GM21360 (cell line): ENCODE data around the gene ZNF454.

Source experiments
- ATAC-seq: cut with Tn5 transposase; IDR thresholded peaks from one replicate; pipeline ENCODE4 v1.9.1; 2021; ENCODE audit warnings: mild to moderate bottlenecking, moderate library complexity; ENCODE audit not compliant: unreplicated experiment

Gene ZNF454

DNA sequence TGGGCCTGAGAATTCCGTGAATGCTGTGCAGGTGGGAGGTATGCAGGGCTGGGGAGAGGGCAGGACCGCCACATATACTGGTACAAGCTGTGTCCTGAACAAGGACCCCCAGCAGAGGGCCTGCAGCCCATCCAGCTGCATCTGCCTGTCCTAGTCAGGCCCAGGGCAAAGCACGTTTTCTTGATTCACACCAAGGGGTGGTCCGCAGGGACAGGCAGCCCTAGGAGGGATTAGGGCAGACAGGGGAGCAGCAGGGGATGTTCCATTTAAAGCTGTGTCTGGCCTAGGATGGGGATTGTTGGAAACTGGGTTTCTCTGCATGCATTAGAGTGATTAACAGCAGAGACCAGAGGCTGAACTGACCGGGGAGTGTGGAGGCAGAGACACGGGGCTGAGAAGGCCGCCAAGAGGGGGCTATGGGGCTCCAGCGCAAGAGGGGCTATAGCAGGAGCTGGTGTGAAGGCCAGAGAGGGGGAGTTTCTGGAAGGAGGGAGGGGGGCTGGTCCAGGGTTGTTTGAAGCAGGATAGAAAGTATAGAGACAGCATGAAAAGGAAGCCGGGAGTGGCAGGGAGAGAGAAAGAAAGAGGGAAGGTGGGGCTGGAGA, 51.4 kb downstream of the ZNF454 start:
- no peak for ATAC-seq

DNA sequence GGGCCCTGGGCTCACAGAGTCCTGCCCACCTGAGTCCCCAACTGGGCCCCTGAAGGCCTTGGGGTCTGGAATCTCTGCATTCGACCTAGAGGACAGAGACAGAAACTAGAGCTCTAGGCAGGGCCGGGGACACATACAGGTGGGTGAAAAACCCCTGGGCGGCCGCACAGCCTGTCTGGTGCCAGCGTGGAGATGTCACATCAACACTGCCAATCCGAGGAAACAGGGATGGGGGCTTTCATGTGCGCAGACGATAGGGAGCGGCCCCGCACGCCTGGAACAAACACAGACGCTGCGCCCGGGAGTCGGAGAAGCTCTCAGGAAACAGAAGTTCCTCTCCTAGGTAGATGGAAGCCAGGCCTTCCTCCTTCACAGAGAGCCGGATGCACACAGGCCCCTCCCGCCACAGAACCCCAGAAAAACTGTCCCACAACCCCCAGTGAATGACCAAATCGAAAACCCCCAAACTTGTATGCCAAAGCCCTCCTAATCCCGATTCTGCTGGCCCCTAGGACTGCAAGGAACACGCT, 52.3 kb downstream of the ZNF454 start:
- ATAC-seq = no peak

DNA sequence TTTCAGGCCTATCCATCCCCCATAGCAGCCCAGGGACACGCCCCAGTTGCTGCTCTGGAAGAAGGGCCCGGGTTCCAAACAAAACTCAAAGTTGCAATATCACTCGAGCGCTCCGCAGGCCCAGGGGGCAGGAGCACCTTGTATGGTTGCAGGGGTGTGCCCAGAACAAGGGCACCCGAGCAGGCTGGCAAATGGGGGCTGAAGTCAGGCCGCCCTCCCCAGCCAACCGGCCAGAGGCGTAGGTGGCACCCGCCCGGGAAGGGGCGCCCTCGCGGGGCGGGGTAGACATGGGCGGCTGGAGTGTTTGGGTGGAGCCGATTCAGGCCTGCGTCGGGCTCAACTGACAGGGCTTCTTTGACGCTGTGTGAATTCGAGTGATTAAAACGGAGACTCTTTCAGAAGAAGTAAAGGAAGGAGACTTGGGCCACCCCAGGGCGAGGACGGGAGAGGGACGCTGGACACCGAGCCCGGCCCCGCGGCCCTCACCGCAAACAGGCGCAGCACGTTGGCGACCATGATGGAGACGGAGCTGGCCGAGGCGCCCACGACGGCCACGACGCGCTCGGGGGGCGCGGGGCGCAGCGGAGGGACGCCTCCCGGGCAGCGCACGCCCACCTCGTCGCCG, 53.1 kb downstream of the ZNF454 start:
- no peak for ATAC-seq

DNA sequence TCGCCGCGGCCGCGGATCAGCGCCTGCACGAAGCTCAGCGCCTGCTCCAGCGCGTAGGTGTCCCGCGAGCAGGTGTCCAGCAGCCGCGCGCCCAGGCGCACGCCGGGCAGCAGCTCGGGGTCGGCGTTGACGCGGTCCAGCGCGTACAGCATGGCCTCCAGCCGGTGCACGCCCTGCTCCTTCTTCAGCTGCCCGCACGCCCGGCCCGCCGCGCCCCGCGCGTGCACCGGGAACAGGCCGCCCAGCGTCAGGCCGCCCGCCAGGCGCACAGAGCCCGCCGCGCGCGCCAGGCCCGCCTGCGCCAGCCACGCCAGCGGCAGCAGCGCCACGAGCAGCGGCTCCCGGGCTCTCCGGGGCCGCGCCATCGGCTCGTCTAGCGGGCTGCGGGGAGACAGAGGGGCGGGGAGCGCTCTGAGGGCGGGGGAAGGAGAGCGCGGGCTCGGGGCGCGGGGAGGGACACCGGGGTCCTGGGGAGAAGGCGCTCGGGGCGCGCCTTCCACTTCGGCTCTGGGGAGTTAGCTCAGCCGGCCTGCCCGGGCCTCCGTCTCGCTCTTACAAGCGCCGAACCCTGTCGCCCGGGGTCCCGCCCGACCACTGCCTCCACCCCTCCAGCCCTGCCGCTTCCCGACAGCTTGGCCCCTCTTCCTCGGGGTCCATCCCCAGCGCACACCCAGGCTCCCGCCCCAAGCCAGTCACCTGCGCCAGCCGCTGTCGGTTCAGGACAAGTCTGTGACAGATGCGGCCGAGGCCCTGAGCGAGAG, 53.8 kb downstream of the ZNF454 start, which contains the start of gene GRM6:
Gene GRM6, minus strand, starts transcription at position 741 of the 761 bp plus-strand sequence. Its CDS starts 376 bp downstream, at position 365.
- ATAC-seq = no peak

DNA sequence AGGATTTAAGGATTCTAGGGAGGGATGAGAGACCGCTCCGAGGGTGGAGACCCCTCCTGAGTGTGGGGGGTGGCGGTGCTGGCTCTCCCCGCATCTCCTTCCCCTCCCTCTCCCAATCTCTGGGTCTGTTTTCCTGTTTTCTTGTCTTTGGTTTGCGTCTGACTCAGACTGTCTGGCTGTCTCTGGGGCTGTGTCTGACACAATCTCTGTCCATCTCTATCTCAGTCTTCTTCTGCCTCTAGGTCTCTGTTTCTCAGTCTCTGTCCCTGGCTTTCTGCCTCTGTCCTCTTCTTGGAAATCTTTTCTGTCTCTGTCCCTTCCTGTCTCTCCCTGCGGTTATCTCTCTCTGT, 54.3 kb downstream of the ZNF454 start:
- no peak for ATAC-seq

DNA sequence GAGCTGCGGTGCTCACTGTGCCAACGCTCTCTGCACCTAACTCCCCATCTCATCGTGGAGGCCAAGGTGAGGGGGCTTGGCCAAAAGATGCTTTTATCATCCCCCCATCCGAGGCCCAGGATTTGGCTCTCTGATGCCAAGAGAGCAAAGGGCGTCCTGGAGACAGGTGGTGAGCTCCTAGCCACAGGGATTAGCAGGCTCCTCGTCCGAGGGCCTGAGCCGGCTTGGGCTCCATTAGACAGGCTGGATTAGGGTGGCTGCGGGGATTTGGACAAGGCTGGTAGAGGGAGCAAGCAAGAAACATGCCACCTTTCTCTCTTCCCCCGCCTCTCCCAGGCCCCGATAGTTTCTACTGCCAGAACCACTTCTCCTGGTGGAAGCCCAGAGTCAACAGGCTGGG, 55.2 kb downstream of the ZNF454 start:
- no peak for ATAC-seq

DNA sequence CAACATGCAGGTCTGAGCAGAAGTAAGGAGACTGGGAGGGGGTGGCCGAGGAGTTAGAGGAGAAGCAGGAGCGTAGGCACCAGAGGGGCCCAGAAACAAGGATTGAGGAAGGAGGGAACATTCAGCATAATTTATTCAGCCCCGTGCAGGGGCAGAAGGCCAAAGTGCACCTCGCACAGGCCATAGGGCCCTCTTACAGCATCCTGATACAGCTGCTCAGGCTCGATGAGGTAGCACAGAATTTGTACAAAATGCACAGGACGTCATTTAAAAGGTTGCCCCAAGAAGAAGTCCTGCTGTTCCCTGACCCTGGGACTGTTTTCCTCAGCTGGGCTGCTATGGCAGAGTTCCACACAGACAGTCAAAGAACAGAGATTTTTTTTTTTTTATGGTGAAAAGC, 56.2 kb downstream of the ZNF454 start:
- no peak for ATAC-seq

DNA sequence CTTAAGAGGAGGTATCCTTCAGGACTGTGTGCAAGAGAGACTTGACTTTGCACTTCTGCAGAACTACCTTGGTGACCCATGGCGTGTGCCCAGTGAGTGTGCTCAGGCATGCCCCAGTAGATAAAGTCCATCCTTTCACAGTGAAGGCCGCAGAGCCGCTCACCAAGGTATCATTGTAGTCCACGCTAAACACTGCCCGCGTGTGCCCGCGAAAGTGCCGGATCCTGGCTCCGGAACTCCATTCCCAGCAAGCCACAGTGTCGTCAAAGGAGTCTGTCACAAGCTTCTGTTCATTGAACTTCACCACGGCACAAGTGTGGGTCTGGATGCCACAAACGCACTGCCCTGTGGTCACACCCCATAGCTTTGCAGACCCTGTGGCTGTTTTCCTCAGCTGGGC, 57.4 kb downstream of the ZNF454 start:
- no peak for ATAC-seq

DNA sequence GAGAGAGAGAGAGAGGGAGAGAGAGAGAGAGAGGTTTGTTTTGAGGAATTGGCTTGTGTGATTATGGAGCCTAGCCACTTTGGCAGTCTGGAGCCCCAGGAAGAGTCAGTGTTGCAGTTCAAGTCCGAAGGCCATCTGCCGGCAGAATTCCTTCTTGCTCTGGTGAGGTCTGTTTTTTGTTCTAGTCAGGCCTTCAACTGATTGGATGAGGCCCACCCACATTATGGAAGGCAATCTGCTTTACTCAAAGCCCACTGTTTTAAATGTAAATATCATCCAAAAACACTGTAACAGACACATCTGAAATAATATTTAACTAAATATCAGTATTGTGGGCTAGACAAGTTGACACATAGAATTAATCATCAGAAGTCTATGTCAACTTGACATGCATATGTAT, 65.6 kb downstream of the ZNF454 start:
- no peak for ATAC-seq

DNA sequence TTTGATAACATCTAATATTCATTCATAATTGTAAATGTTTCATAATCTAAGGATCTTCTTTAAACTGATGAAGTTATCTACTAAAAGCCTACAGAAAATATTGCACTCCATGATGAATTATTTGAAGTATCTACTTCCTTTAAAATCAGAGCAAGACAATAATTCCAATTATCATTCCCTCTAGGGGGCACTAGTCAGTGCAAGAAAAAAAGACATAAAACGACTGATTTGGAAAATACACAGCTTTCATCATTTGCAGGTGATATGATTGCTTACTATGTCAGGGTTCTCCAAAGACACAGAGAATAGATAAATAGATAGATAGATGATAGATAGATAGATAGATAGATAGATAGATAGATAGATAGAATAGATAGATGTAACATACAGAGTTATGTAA, 67.7 kb downstream of the ZNF454 start:
- no peak for ATAC-seq
